ENCODE results near the gene CAVIN1.
"Not testable (repeated sequence)": the region's sequence is repeated elsewhere in the genome, so short reads cannot be mapped to it uniquely, and the experiment has no call there.

Gene CAVIN1

DNA sequence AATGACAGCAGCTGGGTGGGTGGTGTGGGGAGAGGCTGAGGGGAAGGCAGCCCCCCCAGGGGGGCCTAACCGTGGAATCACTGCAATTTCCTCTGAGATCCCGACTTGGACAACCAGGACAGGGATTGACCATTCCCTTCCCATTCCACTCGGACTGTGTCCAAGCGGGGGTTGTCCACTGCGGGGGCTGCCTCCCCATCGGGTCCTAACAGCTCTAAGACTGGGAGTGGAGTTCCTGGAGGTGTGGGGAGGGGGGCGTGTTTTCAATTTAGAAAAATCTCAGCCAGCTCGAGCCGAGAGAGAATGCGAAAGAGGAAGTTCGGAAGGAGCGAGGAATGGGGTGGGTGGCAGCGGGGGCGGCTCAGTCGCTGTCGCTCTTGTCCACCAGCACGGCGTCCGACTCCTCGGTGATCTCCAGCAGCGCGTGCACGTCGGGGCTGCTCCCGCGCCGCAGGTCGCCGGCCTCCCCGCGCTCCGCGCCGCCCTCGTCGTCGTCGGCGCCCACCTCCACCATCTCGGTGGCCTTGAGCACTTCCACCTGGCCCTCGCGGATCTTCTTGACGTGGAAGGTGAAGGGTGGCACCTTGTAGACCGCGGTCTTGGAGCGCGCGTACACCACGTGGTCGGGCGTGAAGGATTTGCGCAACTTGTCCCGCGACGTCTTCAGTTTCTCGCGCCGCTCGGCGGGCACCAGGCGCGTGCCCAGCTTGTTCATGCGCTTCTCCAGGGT is 18.6 kb downstream of the CAVIN1 start:
- no peak for DNase-seq

- DNase-seq, result peak in 1 of 2 donors; percentile 51
These were observed 19.9 kb downstream of the CAVIN1 start for GRCh38 chr17:42403150-42403549.

GRCh38 chr17:42402117-42402516 is 20.9 kb downstream of the CAVIN1 start:
- DNase-seq, result no peak

DNA sequence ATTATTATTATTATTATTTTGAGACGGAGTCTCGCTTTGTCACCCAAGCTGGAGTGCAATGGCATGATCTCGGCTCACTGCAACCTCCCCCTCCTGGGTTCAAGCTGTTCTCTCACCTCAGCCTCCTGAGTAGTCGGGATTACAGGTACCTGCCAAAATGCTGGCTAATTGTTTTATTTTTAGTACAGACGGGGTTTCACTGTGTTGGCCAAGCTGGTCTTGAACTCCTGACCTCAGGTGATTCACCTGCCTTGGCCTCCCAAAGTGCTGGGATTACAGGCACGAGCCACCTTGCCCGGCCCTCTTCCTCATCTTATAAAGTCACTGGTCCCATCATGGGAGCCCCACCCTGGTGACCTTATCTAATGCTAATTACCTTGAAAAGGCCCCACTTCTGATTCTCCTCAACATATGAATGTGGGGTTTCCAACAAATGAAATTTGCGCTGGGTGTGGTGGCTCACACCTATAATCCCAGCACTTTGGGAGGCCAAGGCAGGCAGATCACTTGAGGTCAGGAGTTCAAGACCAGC is 22.1 kb downstream of the CAVIN1 start:
- DNase-seq, result not testable (repeated sequence)

DNA sequence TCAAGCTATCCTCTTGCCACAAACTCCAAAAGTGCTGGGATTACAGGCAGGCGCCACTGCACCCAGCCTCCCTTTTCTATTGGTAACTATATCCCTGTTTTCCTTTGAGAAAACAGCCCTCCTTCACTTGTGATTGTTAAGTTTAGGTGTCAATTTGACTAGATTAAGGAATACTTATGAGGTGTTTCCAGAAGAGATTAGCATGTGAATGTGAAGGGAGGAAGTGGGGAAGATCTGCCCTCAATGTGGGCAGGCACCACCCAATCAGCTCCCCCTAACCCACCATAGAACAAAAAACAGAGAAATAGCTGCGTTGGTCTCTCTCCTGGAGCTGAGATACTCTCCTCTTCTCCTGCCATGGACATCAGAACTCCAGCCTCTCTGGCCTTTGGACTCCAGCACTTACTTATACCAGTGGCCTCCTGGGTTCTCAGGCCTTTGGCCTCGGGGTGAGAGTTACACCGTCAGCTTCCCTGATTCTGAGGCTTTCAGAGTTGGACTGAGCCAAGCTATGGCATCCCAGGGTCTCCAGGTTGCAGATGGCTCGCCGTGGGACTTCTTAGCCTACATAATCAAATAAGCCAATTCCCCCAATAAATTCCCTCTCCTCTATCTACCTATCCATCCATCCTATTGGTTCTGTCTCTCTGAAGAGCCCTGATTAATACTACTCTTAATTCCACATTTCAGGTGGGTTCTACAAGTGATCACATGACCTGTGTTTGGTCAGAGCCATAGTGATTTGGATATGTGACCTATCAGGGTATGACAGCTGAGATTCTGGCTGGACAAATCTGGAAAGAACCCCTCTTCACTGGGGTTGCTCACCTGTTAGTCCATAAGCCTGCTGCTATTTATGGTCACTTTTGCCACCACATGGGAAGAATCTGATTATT is 22.9 kb downstream of the CAVIN1 start:
- DNase-seq, result no peak

- no peak for DNase-seq
These were observed 23.9 kb downstream of the CAVIN1 start for GRCh38 chr17:42399121-42399520.

- not testable (repeated sequence) for DNase-seq
These were observed 27.5 kb downstream of the CAVIN1 start for GRCh38 chr17:42395601-42396000.

DNA sequence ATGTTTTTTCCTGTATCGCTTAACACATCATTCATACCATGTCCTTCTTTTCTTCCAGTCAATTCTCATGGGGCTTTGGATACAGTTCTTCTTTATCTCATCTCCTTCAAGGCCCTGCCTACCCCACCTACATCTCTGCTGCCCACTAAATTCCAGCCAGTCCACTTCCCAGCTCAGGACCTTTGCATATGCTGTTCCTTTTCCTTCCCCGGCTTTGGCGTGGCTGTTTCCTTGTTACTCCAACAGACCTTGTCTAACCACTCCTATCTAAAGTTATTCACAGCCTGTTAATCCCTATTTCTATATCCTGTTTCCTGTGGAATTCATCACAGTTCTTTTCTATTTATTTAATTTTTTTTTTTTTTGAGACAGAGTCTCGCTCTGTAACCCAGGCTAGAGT is 28.2 kb downstream of the CAVIN1 start:
- DNase-seq, result no peak

- no peak for DNase-seq
These were observed 30.2 kb downstream of the CAVIN1 start for GRCh38 chr17:42392692-42393415.

GRCh38 chr17:42391439-42391838 is 31.6 kb downstream of the CAVIN1 start:
- DNase-seq, result not testable (repeated sequence)

DNA sequence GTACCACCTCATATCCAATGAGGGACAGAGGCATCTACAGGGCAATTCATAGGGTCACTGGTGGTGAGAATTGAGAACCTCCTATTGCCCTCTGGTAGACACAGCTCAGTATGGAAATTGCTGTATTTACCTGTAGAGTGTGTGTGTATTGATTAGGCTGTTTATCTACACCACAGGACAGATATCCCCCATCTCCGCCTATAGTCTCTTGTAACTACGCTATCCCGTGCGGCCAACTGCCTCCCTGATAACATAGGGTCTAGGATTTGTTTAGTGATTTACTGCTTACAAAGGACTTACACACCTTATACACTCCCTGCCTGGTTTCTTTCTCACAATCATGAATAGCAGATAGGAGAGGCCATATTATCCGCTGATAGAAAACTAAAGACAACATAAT is 33.2 kb downstream of the CAVIN1 start:
- no peak for DNase-seq

- no peak for DNase-seq
These were observed 34.0 kb downstream of the CAVIN1 start for GRCh38 chr17:42389135-42389417.

GRCh38 chr17:42388381-42389134 is 34.5 kb downstream of the CAVIN1 start, which contains the start of gene STAT3:
Gene STAT3, minus strand, starts transcription at chr17:42388442. Its CDS starts 39,926 bp downstream, at chr17:42348516.
- peak; percentile 98 to 100 for DNase-seq

DNA sequence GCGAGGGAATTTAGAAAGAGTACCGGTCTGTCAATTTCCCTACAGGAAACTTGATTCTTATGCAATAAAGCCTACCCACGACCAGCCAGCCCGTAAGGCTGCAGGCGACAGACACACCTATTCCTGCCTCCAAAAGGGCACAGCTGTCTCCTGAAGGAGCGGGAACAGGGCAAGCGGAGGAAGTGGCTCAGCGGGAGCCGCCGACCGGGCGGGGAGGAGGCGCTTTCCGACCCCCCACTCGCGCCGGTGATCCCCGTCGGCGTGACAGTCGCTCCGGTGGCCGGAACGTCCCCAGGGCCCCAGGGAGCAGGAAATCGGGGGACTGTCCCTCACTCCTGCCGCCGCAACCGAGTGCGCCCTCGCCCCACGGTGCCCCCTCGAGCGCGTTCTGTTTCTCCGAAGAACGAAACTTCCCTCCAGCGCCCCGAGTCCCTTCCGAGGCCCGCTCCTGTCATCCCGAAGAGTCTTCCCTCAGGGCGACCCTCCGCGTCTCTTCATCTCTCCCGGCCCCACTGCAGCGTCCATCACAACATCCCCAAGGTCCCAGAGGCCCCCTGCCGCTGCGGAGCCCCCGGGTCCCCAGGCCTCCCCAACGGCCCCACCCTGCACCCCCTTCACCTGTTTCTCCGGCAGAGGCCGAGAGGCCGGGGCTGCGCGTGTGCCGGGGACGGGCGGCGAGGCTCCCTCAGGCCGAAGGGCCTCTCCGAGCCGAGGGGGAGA is 35.2 kb downstream of the CAVIN1 start:
- DNase-seq, result peak in 1 of 2 donors; percentile 48

DNA sequence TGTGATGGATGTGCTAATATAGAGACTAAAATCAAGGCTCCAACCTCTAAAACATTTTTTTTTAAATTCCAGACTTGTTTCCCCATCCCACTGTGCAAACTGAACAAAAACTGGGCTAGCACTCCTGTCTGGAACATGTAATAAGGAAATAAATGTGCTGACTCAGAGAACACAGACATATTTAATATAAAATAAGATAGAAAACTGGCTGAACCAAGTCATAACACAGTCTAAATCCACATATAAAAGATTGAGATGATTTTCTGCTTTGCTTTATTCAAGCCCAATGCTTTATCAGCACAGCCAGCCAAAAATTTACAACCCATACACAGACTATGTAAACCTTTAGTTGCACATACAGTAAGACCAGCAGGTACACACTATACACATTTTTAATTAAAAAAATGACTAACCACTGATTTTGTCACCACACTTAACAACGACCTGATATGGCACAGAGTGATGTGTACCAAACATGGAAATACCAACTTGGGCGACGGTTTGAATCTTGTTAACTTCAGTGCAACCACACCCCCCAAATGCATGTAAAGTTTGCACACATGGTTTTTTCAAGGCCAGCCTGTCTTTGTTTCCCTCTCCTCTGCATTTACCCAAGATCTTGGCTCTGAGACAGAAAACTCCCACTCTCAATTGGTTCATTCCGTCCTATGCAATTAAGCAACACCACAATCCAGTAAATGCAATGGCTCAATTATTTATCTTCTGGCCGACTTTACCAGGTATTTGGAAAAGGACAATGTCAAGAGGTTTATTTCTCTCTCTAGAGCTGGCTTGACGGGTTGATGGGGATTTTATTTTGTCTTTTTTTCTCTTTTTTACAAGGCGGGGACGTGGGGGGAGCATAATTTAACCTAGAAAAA is 36.0 kb downstream of the CAVIN1 start:
- no peak for DNase-seq

DNA sequence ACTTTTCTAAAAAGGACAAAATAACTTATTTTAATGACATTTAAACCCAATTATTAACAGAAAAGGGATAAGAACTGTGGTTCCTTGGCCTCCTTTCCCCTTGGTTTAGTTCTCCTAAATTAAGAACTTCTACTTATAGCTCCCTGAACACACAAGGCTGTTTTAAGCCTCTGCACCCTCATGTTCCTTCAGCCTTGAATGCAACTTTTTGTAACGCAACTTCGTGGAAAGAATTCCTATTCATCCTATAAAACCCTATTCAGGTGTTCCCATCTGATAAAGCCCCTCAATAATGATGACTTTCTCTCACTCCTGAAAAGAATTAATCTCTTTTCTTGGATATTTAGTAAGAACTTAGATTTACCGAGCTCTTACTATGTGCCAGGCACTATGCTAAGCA is 41.2 kb downstream of the CAVIN1 start:
- DNase-seq, result no peak

- no peak for DNase-seq
These were observed 42.1 kb downstream of the CAVIN1 start for GRCh38 chr17:42380935-42381334.

DNA sequence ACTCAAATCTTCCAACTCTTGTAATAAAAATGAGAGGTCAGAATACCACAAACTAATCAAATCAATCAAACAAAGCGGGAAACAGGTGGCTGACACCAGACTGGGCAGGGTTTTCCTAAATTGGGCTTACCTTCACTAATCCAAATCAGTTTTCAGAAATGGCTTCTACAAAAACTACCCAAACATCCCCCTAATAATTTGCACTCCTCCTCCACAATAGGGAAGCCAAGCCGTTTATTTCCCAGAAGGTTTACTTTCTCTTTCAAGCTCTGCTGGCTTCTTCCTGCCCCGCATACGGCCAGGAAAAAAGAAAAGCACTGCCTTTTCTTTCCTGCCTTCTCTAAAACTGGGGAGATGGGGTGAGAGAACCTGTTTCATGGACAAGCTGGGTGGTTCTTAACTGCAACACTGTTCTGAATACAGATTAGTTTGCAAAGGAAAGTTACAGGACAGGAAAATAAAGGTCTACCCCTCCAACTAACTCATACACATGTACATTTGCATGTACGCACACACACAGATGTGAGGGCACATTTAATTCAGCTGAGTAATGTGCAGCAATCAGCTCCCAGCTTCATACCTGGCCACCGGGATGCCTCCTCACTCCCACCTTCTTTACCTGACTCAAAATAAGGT is 44.0 kb downstream of the CAVIN1 start:
- peak in 1 of 2 donors; percentile 42 for DNase-seq

DNA sequence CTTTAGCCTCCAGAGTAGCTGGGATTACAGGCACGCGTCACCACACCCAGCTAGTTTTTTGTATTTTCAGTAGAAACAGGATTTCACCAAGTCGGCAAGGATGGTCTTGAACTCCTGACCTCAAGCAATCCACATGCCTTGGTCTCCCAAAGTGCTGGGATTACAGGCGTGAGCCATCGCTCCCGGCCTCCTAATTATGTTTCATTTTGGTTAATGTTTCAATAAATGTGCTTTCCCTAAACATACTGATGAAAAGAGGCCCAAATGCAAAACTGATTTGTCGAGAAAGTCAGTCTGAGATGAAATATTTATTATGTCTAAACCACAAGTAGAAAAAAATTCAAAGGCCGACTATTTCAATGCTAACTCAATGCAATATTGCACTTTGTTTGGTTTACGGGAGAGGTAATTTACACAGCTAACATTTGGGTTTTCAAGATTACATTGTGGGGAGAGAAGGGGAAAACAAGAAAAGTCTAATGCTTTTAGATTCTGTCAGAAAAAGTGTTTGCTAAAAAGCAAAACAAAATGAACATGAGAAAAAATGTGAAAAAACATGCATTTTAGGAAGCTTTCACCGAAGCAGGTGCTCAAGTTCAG is 44.6 kb downstream of the CAVIN1 start:
- DNase-seq, result no peak

GRCh38 chr17:42373896-42374295 is 49.2 kb downstream of the CAVIN1 start:
- DNase-seq, result no peak

All from bone marrow (tissue), 2 donors.